Astrocyte of the cerebellum (primary cell): ENCODE results near the gene ZNF14.
"Not testable (repeated sequence)": the region's sequence is repeated elsewhere in the genome, so short reads cannot be mapped to it uniquely, and the experiment has no call there.

Experiments
- DNase-seq: peaks from one replicate; pipeline ENCODE4 v3.0.0-alpha.2; 2011; ENCODE audit warnings: low read depth
- H3K4me3 ChIP-seq: 2 replicates; pipeline ENCODE4 v1.5.1; 2011; ENCODE audit warnings: mild to moderate bottlenecking, low read depth, low read length, moderate library complexity
- CTCF ChIP-seq: IDR thresholded peaks from 2 replicates; pipeline ENCODE4 v1.5.1; 2012; ENCODE audit warnings: low read length, low read depth, moderate library complexity, mild to moderate bottlenecking; ENCODE audit errors: missing control alignments
- in situ Hi-C: cut with HindIII; loops from 2 replicates; pipeline ENCODE4 v1.10.0; 2017; ENCODE audit warnings: low sequenced_read_pairs

Gene ZNF14

GRCh38 chr19:19744641-19745040, 11.7 kb upstream of the ZNF14 start:
- in situ Hi-C loops, result no loop called here
- no peak overlapping the region for H3K4me3 ChIP-seq
- DNase-seq, result no peak
- no peak for TF ChIP-seq CTCF

GRCh38 chr19:19743921-19744320, 11.0 kb upstream of the ZNF14 start:
- DNase-seq, in situ Hi-C loops, H3K4me3 ChIP-seq: not testable (repeated sequence)

GRCh38 chr19:19743176-19743575, 10.3 kb upstream of the ZNF14 start:
- in situ Hi-C loops, result no loop called here
- TF ChIP-seq CTCF, result no peak
- no peak overlapping the region for H3K4me3 ChIP-seq
- no peak for DNase-seq

GRCh38 chr19:19742773-19743172, 9.9 kb upstream of the ZNF14 start:
- no peak for TF ChIP-seq CTCF
- in situ Hi-C loops, result no loop called here
- H3K4me3 ChIP-seq, result no peak overlapping the region
- no peak for DNase-seq

GRCh38 chr19:19741184-19741583, 8.3 kb upstream of the ZNF14 start:
- no peak overlapping the region for H3K4me3 ChIP-seq
- no peak for DNase-seq
- in situ Hi-C loops, result no loop called here
- TF ChIP-seq CTCF, result no peak

GRCh38 chr19:19740755-19741154, 7.8 kb upstream of the ZNF14 start:
- no peak for DNase-seq
- no peak overlapping the region for H3K4me3 ChIP-seq
- TF ChIP-seq CTCF, result no peak
- in situ Hi-C loops, result no loop called here

GRCh38 chr19:19738564-19738963, 5.7 kb upstream of the ZNF14 start:
- DNase-seq, result no peak
- in situ Hi-C loops, result no loop called here
- H3K4me3 ChIP-seq, result no peak overlapping the region
- TF ChIP-seq CTCF, result no peak
